Measurements from ENCODE around the gene ADAMTS12.
"Not testable (repeated sequence)": the region's sequence is repeated elsewhere in the genome, so short reads cannot be mapped to it uniquely, and the experiment has no call there.

The ADAMTS12 gene

DNA sequence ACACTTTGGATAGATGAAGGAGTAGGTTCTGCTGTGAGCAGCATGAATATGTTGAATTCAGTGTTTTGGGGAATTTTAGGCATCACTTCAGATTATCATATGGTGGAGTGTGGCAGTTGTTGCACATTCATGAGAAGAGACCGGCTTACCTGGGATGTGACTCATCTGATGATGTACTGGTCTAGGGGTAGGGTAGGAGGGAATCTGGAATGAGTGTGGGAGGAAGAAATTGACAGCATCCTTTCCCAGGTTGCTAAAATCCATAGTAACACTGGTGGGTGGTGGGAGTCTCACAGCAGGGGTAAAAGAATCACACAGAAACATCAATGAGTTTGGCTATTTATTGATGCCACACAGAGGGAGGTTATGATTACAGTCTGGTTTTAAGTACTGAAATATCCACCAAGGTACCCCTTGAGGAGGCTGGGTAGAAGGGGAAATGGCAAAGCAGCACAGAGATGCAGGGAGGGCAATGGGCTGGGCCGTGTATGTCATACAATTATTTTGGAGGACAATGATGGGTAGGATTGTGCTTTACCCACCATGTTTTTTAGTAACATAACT is 368.5 kb downstream of the ADAMTS12 start:
- H3K4me3 ChIP-seq (ENCODE audit: low read depth, low read length): no peak overlapping the region
- TF ChIP-seq, protein P1, sequence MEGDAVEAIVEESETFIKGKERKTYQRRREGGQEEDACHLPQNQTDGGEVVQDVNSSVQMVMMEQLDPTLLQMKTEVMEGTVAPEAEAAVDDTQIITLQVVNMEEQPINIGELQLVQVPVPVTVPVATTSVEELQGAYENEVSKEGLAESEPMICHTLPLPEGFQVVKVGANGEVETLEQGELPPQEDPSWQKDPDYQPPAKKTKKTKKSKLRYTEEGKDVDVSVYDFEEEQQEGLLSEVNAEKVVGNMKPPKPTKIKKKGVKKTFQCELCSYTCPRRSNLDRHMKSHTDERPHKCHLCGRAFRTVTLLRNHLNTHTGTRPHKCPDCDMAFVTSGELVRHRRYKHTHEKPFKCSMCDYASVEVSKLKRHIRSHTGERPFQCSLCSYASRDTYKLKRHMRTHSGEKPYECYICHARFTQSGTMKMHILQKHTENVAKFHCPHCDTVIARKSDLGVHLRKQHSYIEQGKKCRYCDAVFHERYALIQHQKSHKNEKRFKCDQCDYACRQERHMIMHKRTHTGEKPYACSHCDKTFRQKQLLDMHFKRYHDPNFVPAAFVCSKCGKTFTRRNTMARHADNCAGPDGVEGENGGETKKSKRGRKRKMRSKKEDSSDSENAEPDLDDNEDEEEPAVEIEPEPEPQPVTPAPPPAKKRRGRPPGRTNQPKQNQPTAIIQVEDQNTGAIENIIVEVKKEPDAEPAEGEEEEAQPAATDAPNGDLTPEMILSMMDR (IDR thresholded peaks at IDR 0.05; ENCODE audit: low read depth, low read length, missing control alignments): no peak
- no peak for DNase-seq (ENCODE audit: low read depth)

DNA sequence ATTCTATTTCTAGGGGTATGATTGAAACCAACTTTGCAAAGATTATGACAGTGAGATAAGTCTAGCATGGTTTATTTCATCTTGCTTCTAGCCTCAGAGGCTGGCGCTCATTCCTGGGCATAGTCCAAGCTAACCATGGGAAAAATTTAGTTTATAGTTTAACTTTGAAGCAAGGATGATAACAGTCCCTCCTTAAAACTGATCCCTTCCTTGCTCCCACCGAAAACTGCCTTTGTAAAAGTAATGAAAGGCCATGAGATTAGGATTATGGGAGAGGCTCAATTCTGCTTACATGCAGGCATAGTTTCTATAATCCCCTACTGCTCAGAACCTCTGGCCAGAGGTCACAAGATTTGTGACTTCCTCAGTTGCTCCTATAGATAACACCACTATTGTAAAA is 375.4 kb downstream of the ADAMTS12 start:
- TF ChIP-seq, protein P1 (IDR thresholded peaks at IDR 0.05; ENCODE audit: low read depth, low read length, missing control alignments): no peak
- no peak for DNase-seq (ENCODE audit: low read depth)
- H3K4me3 ChIP-seq (ENCODE audit: low read depth, low read length): no peak overlapping the region

DNA sequence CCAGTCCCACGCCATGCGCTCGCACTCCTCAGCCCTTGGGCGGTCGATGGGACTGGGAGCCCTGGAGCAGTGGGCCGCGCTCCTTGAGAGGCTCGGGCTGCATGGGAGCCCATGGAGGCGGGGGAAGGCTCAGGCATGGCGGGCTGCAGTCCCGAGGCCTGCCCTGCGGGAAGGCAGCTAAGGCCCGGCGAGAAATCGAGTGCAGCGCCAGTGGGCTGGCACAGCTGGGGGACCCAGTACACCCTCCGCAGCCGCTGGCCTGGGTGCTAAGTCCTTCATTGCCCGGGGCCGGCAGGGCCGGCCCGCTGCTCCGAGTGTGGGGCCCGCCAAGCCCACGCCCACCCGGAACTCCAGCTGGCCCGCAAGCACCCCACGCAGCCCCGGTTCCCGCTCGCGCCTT is 376.4 kb downstream of the ADAMTS12 start:
- not testable (repeated sequence) for DNase-seq (ENCODE audit: low read depth); H3K4me3 ChIP-seq (ENCODE audit: low read depth, low read length)

DNA sequence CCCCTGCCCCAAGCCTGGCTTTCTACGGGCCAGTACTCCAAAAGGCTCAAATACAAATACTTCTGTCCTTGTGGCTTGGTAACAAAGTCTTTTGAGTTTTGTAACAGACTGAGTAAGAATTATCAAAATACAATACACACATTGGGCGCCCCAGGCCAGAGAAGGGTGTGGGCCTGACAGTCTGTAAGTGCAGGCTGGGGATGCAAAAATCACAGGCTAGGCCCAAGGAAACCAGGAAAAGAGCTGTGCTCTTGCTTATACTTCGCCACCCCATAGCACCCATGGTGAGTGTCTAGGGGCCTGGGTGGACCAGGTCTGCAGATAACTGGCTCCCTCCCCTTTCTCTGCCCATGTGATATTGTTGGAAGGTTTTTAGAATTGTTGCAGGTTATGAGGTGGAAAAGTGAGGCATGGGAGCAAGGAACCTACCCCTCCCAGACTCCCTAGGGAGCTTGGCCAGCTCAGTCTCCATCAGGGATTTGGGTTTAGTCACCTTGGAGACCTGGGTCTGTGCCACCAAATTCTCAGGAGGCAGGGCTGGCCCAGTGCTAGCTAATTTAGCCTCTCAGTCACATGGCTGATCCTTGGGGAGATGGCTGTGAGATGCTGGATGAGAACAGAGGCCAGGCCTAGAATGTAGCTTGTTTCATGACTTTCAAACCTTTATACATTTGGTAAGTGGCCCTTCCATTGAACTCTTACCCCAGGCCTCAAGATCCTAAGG is 378.2 kb downstream of the ADAMTS12 start:
- TF ChIP-seq, protein P1 (IDR thresholded peaks at IDR 0.05; ENCODE audit: low read depth, low read length, missing control alignments): no peak
- no peak for DNase-seq (ENCODE audit: low read depth)
- no peak overlapping the region for H3K4me3 ChIP-seq (ENCODE audit: low read depth, low read length)

DNA sequence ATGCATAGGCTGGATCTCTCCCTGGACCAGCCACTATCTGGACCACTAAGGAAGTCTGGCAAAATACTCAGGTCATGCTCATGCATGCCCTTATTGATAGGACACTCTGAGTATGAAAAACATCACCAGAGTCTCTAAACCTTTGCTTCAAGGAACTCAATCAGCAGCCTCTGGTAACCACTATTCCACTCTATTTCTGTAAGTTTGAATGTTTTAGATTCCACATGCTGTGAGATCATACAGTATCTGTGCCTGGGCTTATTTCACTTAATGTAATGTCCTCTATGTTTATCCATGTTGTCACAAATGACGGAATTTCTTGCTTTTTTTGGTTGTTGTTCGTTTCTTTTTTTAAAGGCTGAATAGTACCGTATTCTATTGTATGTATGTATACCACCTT is 382.8 kb downstream of the ADAMTS12 start:
- no peak overlapping the region for H3K4me3 ChIP-seq (ENCODE audit: low read depth, low read length)
- no peak for DNase-seq (ENCODE audit: low read depth)
- TF ChIP-seq, protein P1 (IDR thresholded peaks at IDR 0.05; ENCODE audit: low read depth, low read length, missing control alignments): no peak

DNA sequence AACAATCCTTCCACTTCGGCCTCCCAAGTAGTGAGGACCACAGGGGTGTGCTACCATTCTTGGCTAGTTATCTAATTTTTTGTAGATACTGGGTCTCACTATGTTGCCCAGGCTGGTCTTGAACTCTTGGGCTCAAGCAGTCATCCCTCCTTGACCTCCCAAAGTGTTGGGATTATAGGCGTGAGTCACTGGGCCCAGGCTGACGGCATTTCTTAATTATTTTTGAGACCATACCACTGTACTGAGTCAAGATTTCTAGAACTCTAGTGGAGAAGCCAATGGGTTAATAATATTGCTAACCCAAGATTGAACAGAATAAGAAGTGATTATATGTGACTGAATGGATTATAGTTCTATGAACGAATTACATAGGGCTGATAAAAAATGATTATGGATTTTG is 384.4 kb downstream of the ADAMTS12 start:
- TF ChIP-seq, protein P1 (IDR thresholded peaks at IDR 0.05; ENCODE audit: low read depth, low read length, missing control alignments): no peak
- DNase-seq (ENCODE audit: low read depth): no peak

DNA sequence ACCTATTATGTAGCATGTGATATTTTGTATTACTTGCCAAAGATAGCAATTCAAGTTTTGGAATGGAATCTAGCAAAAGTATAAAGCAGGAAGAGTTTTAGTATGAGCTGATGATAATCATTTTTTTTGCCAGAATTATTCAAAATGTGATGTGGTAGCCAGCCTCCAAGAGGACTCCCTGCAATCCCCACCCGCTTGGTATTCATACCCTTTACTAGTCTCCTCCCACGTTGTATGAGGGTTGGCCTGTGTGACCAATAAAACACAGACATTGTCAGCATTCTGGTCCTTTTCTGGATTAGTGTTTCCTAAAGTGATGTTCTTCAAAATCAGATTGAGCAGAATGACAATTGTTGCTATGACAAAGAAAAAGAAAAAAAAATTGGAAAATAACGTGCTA is 387.2 kb downstream of the ADAMTS12 start:
- TF ChIP-seq, protein P1 (IDR thresholded peaks at IDR 0.05; ENCODE audit: low read depth, low read length, missing control alignments): no peak
- DNase-seq (ENCODE audit: low read depth): no peak
- H3K4me3 ChIP-seq (ENCODE audit: low read depth, low read length): no peak overlapping the region

More for the DNA sequence above, 384.4 kb downstream of the ADAMTS12 start:
- no peak overlapping the region for H3K4me3 ChIP-seq (ENCODE audit: low read depth, low read length)
